ENCODE results near the gene APOO.

APOO gene

GRCh38 chrX:23787745-23788118 lies 120.0 kb downstream of the APOO start:
- no peaks in the 10 kb centered on the region for H3K27me3 ChIP-seq (replicated peaks; ENCODE audit: control insufficient read depth, insufficient read depth, low read length)
- H3K4me3 ChIP-seq (replicated peaks; ENCODE audit: low read depth, low read length): no peak overlapping the region
- H3K36me3 ChIP-seq (ENCODE audit: control insufficient read depth, insufficient read depth, low read length): no peaks in the 10 kb centered on the region
- TF ChIP-seq CTCF (IDR thresholded peaks at IDR 0.05; ENCODE audit: insufficient read depth, low read length, poor library complexity, severe bottlenecking): no peak
- no peak for DNase-seq (ENCODE audit: extremely low read depth, insufficient read length)

- TF ChIP-seq CTCF (IDR thresholded peaks at IDR 0.05; ENCODE audit: insufficient read depth, low read length, poor library complexity, severe bottlenecking): no peak
- no peaks in the 10 kb centered on the region for H3K27me3 ChIP-seq (replicated peaks; ENCODE audit: control insufficient read depth, insufficient read depth, low read length)
- no peaks in the 10 kb centered on the region for H3K36me3 ChIP-seq (ENCODE audit: control insufficient read depth, insufficient read depth, low read length)
- no peak overlapping the region for H3K4me3 ChIP-seq (replicated peaks; ENCODE audit: low read depth, low read length)
- no peak for DNase-seq (ENCODE audit: extremely low read depth, insufficient read length)
Measured at GRCh38 chrX:23786268-23786815, 121.4 kb downstream of the APOO start.

GRCh38 chrX:23785580-23785979 lies 122.2 kb downstream of the APOO start:
- no peaks in the 10 kb centered on the region for H3K27me3 ChIP-seq (replicated peaks; ENCODE audit: control insufficient read depth, insufficient read depth, low read length)
- no peak overlapping the region for H3K4me3 ChIP-seq (replicated peaks; ENCODE audit: low read depth, low read length)
- no peak for TF ChIP-seq CTCF (IDR thresholded peaks at IDR 0.05; ENCODE audit: insufficient read depth, low read length, poor library complexity, severe bottlenecking)
- no peaks in the 10 kb centered on the region for H3K36me3 ChIP-seq (ENCODE audit: control insufficient read depth, insufficient read depth, low read length)
- DNase-seq (ENCODE audit: extremely low read depth, insufficient read length): no peak

GRCh38 chrX:23784470-23785331 lies 123.0 kb downstream of the APOO start:
- no peak for TF ChIP-seq CTCF (IDR thresholded peaks at IDR 0.05; ENCODE audit: insufficient read depth, low read length, poor library complexity, severe bottlenecking)
- Histone ChIP-seq H3K27me3 (replicated peaks; ENCODE audit: control insufficient read depth, insufficient read depth, low read length) (no peaks in the 10 kb centered on the region), H3K36me3 (ENCODE audit: control insufficient read depth, insufficient read depth, low read length) (no peaks in the 10 kb centered on the region), H3K4me3 (replicated peaks; ENCODE audit: low read depth, low read length) (peak overlapping the region; percentile 71)
- DNase-seq (ENCODE audit: extremely low read depth, insufficient read length): no peak

- Histone ChIP-seq H3K36me3 (ENCODE audit: control insufficient read depth, insufficient read depth, low read length) (no peaks in the 10 kb centered on the region), H3K4me3 (replicated peaks; ENCODE audit: low read depth, low read length) (peak overlapping the region; percentile 71), H3K27me3 (replicated peaks; ENCODE audit: control insufficient read depth, insufficient read depth, low read length) (no peaks in the 10 kb centered on the region)
- no peak for TF ChIP-seq CTCF (IDR thresholded peaks at IDR 0.05; ENCODE audit: insufficient read depth, low read length, poor library complexity, severe bottlenecking)
- peak; percentile 25 for DNase-seq (ENCODE audit: extremely low read depth, insufficient read length)
Measured at GRCh38 chrX:23783589-23784469, 123.9 kb downstream of the APOO start.
